Forelimb muscle (tissue), 1 donor: ENCODE measurements around the gene LRRC56. TPM values are rescaled to one million over a fixed set of nuclear protein-coding genes. Genes with fewer than 3 reads are reported as not detected.
A peak's percentile ranks its signal among the peaks of the same experiment; 100 is the strongest.

ENCODE experiments used
- DNase-seq: peaks from one replicate; pipeline ENCODE4 v3.0.0-alpha.2; 2013; ENCODE audit warnings: low read depth
- polyA plus RNA-seq: library from polyadenylated mRNA; unstranded; fragments of 120-200 nt; gene quantifications from one replicate; pipeline ENCODE4 v1.2.1, GENCODE V29; 2013; ENCODE audit not compliant: insufficient read length

LRRC56 gene
- polyA plus RNA-seq, 1 donor, result 7.3 TPM

DNA sequence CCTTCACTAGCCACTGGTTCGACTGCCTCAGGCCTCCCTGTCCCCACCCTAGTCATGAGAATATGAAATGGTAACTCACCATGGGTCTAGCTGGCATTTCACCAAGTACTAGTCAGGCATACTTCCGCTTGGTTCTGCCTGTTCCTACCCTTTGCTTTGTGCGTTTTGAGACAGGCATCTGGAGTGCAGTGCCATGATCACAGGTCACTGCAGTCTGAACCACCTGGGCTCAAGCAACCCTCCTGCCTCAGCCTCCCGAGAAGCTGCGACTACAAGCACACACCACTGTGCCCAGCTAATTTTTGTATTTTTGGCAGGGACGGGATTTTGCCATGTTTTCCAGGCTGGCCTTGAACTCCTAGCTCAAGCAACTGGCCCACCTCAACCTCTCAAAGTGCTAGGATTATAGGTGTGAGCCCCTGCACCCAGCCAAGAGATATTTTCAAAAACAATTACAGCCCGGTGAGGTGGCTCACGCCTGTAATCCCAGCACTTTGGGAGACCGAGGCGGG is 16.1 kb upstream of the LRRC56 start:
- no peak for DNase-seq

- no peak for DNase-seq
Measured at GRCh38 chr11:526192-526591, 11.1 kb upstream of the LRRC56 start.

- no peak for DNase-seq
Measured at GRCh38 chr11:528166-528814, 9.0 kb upstream of the LRRC56 start.

DNA sequence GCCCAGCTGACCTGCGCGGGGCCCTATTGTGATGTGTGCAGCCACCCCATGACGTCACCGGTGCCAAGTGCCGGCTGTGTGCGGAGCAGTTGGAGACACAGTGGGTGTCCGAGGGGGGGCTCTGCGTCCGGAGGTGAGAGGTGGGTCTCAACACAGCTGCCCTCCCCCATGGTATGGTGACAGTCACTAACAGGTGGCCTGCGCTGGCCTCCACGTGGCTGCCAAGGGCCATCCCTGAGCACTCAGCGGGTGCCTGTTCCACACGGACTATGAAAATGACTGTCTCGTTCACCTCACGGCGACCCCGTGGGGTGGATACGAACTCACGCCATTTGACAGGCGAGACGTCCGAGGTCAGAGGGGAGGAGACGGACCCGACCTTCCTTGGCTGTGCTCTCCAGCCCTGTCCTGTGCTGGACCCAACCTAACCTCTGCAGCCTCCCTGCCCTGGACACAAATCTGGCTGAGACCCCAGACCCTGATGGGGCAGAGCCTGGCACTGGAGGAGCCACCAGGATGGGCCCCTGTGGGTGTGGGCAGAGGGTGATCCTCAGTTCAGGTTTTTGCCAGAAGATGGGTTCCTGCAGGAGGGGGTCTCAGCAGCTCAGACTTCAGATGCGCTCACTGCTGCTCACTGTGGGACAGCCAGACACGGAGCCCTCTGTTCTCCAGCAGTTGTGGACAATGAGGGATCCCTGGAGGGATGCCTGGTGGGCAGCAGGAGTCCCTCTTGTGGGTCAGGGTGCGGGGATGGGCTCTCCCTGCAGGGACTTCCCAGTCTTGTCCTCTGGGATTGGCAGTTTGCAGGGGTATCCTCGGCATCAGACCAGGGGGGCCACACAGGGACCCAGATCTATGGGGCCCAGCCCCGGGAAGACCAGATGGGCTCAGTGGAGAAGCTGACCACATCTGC is 8.3 kb upstream of the LRRC56 start:
- DNase-seq, result no peak

- DNase-seq, result no peak
Measured at GRCh38 chr11:529728-530411, 7.5 kb upstream of the LRRC56 start.

- no peak for DNase-seq
Measured at GRCh38 chr11:530960-531831, 6.1 kb upstream of the LRRC56 start.

DNA sequence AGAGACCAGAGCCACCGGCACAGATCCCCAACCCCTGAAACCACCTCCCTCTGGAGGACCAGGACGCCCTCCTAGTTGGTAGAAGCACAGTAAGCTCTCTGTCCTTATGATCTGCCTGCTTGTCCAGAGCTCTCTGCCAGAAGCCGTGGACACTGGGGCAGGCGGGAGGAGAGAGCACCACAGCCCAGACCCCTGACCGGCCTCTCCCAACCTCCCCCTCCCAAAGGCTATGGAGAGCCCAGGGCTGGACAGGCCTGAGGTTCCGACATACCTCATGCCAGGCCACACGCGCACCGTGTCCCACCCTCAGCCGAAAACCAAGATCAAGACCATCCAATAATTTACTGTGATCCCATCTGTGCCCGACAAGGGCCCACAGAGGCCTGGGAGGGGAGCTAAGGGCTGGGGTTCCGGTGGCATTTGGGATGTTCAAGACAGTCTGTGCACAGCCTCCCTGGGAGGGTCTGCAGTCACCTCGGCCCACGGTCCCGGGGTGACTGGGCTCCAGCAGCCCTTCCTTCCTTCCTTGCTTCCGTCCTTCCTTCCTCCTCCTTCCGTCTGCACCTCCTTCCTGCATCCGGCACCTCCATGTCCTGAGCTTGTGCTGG is 5.3 kb upstream of the LRRC56 start:
- no peak for DNase-seq

- no peak for DNase-seq
Measured at GRCh38 chr11:532527-532985, 4.8 kb upstream of the LRRC56 start.

GRCh38 chr11:532986-533585 is 4.2 kb upstream of the LRRC56 start:
- no peak for DNase-seq

- DNase-seq, result no peak
Measured at GRCh38 chr11:533586-534395, 3.5 kb upstream of the LRRC56 start.

GRCh38 chr11:534396-535209 is 2.7 kb upstream of the LRRC56 start:
- DNase-seq, result no peak

DNA sequence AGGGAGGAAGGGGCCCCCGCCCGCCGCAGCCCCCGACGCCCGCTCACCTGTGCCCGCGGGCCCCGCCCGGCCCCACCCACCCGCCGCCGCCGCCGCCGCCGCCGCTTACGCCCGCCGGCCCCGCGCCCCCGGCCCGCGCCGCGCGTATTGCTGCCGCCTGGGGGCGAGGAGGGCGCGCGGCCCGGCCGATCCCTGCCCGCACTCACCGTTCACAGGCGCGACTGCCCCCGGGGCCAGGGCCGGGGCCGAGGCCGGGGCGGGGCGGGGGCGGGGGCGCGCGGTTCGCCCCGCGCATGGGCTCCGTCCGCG is 2.2 kb upstream of the LRRC56 start:
- no peak for DNase-seq

DNA sequence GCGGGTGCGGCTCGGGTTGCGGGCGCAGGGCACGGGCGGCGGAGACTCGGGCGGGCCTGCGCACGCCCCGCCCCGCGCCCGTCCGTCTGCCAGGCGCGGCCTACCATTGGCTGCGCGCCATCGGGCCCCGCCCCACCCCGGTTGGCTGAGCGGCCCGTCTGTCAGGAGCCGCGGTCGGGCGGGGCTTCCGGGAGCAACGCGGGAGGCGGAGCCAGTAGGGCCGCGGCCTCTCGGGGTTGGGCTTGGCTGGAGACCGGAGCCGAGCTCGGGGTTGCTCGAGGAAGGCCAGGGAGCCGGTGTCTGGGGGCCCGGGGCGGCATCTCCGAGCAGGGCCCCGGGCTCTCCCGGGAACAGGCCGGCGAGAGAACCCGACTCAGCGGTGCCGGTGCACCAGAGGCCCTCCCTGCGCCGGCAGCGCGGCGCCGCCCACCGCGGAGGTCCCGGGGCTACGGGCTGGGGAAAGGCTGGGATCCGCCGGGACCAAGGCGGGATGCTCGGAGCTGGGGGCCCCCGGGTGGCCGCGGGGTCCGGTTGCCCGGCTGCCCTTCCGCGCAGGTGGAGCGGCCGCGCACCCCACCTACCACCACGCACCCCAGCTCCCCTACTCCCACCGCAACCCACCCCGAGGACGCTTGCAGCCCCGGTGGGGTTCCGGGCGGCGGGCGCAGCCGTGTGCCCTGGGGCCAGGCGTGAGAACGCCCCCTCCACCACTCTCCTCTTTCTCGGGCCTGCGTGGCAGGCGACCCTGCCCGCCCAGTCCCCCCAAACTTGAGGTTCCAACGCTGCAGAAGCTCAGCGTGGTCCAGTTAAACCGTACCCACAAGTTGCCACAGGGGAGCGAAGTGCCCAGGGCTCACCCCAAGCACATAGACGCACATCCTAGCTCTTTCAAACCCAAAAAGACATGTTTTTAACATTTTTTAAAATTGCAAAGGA is 1.5 kb upstream of the LRRC56 start, which contains the start of gene HRAS:
HRAS (minus strand) TSS at position 58 of the 936 bp plus-strand sequence.
- DNase-seq, result peak; percentile 61

DNA sequence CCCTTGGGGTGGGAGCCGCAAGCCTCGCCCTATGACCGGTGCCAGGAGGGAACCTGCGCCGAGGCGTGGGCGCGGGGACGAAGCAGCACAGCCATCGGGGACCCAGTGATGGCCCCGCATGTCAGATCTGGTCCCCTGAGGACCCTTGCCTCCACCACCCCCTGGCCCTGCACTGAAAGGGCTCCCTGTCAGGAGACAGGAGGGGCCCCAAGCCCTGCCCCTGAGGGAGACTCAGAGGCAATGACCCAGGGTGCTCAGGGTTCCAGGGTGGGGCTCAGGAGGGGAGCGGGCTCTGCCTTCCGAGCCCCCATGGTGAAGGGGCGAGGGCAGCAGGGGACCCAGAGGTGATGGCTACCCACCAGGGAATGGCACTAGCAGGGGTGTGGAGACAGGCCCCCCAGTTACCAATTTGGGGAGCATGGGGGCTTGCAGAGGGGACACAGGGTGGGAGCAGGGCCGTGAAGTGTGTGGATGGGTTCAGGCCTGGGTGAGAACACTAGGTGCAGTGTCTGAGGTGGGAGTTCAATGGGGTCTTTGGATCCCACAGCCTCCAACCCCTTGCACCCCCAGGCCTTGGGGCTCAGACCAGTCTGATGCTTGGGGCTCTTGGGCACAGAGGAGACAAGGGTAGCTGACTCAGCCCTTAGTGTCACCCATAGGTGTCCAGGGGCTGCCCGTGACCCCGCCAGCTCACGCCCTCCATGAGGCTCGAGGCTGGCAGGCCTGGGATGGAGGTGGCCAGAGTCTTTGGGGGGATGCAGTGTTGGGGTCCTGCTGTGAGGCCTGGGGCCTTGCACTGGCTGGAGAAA is 499 bp downstream of the LRRC56 start:
- DNase-seq, result no peak

DNA sequence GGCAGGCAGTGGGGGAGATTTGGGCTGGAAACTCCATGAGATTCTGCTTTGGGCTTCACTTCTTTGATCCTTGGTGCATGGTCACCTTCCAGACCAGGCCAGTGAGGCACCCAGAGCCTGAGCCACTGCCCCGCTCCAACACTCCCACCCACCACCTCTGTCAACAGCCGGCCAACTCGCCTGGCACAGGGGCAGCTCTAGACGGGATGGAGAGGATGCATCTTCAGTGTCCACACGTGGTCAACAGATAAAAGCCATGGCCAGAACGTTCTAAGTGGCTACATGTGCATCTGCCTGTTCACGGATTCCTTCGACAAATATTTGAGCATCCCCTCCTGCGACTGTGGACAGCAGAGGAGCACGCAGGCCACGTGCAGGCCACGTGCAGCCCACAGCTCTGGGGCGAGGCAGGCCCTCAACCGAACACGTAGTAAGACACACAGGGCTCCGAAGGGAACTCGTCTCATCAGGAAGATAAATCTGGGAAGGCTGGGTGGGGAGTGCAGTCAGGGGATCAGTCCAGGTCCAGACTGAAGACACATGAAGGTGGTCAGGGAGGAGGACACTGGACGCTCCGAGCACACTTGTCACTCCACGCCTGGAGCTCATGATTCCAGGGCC is 1.2 kb downstream of the LRRC56 start:
- no peak for DNase-seq

DNA sequence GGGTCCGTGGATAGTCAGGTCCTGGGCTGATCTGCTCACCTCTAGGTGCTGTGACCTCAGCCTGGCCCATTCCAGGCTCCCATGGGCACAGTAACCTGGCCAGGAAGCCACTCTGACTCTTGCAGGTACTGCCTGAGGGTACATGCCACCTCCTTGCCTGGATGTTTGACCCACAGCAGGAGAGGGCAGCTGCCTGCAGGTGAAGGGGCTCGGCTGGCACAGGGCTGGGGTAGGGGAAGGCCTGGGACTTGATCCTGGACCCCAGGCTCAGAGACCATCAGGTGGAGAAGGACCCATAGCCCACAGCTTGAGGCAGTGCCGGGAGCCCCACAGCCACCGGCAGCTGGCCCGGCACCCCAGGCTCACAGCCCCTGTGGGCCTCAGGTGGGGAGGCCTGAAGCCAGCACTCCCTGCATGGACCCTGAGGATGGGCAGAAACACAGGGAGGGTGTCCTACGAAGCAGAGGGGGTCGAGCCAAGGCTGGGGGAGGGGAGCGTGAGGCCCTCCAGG is 2.7 kb downstream of the LRRC56 start:
- no peak for DNase-seq
